ENCODE data around the gene OR52I2.

OR52I2 gene

GRCh38 chr11:4581443-4581842 is at the start of gene OR52I2:
TSS of gene OR52I2 (plus strand) at chr11:4581743.
- no peak for DNase-seq

- peak; percentile 19 to 33 for DNase-seq
Observed at GRCh38 chr11:4539603-4540219, 41.8 kb upstream of the OR52I2 start.

- no peak for DNase-seq
Observed at GRCh38 chr11:4541071-4541470, 40.5 kb upstream of the OR52I2 start.

GRCh38 chr11:4543561-4543960 is 38.0 kb upstream of the OR52I2 start:
- no peak for DNase-seq

GRCh38 chr11:4544891-4545290 is 36.7 kb upstream of the OR52I2 start, which contains the start of gene OR52M1:
TSS of gene OR52M1 (plus strand) at chr11:4545191. CDS start at chr11:4545191, 0 bp downstream.
- DNase-seq = no peak

GRCh38 chr11:4546878-4547277 is 34.7 kb upstream of the OR52I2 start:
- DNase-seq = no peak

GRCh38 chr11:4547416-4547815 is 34.1 kb upstream of the OR52I2 start:
- DNase-seq = no peak

- DNase-seq = no peak
Observed at GRCh38 chr11:4551346-4551979, 30.1 kb upstream of the OR52I2 start.

- no peak for DNase-seq
Observed at GRCh38 chr11:4559527-4560440, 21.8 kb upstream of the OR52I2 start.

GRCh38 chr11:4560467-4560866 is 21.1 kb upstream of the OR52I2 start:
- DNase-seq = no peak

GRCh38 chr11:4565371-4565770 is 16.2 kb upstream of the OR52I2 start:
- DNase-seq = no peak

- no peak for DNase-seq
Observed at GRCh38 chr11:4569075-4569474, 12.5 kb upstream of the OR52I2 start.

- DNase-seq = no peak
Observed at GRCh38 chr11:4576880-4577279, 4.7 kb upstream of the OR52I2 start.

- DNase-seq = no peak
Observed at GRCh38 chr11:4577761-4578160, 3.8 kb upstream of the OR52I2 start.

GRCh38 chr11:4578624-4579023 is 2.9 kb upstream of the OR52I2 start:
- DNase-seq = no peak

- DNase-seq = no peak
Observed at GRCh38 chr11:4580124-4580523, 1.4 kb upstream of the OR52I2 start.

GRCh38 chr11:4589017-4589416 is 7.5 kb downstream of the OR52I2 start:
- DNase-seq = no peak

GRCh38 chr11:4593739-4594138 is 12.2 kb downstream of the OR52I2 start, which contains the start of gene OR52I1:
TSS of gene OR52I1 (plus strand) at chr11:4594039. CDS start at chr11:4594039, 0 bp downstream.
- DNase-seq = no peak

- DNase-seq = no peak
Observed at GRCh38 chr11:4605057-4605456, 23.5 kb downstream of the OR52I2 start.

- DNase-seq = no peak
Observed at GRCh38 chr11:4606231-4607015, 24.9 kb downstream of the OR52I2 start.

GRCh38 chr11:4607096-4607495 is 25.6 kb downstream of the OR52I2 start:
- no peak for DNase-seq

- DNase-seq = peak; percentile 95
Observed at GRCh38 chr11:4607781-4608666, 26.5 kb downstream of the OR52I2 start, which contains the start of gene TRIM68. TSS of gene TRIM68 (minus strand) at chr11:4608231. CDS start at chr11:4605504, 2,727 bp downstream.

Data from CD4-positive, alpha-beta T cell treated with Interleukin-1 beta for 1 hour (primary cell).